Measurements from ENCODE around the gene MVP. TPM values are rescaled to one million over a fixed set of nuclear protein-coding genes. Genes with fewer than 3 reads are reported as not detected.

MVP gene
- total and polyA plus RNA-seq, 8 donors: 58.8 to 179 (median 94.7) TPM

DNA sequence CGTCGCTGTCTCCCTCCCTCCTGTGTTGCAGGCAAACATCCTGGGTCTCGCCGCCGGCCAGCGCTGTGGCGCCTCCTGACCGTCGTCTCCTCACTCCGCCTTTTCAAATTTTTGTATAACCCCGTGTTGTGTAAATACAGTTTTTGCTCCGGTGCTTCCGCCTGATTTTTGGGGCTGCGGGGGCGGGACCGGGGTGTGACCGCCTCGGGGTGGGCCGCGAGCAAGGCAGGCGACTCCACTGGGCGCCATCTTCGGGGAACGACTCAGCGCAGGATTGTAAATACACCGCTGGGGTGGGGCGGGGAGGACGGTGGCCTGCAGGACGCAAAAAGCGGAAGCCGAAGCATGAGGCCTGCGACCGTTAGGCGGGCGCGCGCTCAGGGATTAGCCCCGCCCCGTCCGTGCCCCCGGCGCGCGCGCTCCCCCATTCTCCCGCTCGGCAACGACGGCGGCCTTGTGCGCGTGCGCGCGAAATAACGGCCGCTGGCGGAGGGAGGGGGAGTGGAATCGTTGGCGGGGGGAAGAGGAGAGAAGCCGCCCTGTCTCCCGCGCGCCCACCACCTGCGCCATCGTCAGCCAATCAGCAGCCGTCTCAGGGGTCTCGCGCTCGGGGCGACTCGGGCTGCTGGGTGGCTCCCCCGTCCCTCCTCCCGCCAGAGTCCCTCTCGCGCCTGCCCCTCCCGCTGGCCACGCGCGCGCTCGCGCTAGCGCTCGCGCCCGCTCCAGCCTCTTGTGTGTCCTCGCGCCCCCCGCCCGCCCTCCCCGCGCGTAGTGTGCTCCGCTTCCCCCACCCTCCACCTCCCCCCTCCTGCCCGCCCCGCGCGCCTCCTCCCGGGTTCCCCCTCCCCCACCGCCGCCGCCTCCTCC is 14.8 kb upstream of the MVP start:
- intact Hi-C loops (cut with DNase I): loop anchor here in 1 of 3 donors (2.0 kb wide), 1 partner anchor 17 kb away; no protein-coding TSS in a partner anchor
- ATAC-seq (peak; percentile 86 to 92 (median 90)), DNase-seq (peak; percentile 97 to 99 (median 98)), FAIRE-seq (no peak)
- Histone ChIP-seq H3K27me3 (no peaks in the 10 kb centered on the region), H3K9me3 (no peaks in the 10 kb centered on the region), H3K27ac (peak overlapping the region; percentile 93 to 97 (median 95)), H3K36me3 (no peaks in the 10 kb centered on the region), H3K4me3 (peak overlapping the region; percentile 60 to 84 (median 78)), H3K4me1 (peaks cover 0 to 10% (median 0%) of the 10 kb centered on the region in 3 donors)
- WGBS, 2 donors: 0 to 1% methylated on average over 71 to 97 of the region's 103 CpGs
- TF ChIP-seq, protein P1, sequence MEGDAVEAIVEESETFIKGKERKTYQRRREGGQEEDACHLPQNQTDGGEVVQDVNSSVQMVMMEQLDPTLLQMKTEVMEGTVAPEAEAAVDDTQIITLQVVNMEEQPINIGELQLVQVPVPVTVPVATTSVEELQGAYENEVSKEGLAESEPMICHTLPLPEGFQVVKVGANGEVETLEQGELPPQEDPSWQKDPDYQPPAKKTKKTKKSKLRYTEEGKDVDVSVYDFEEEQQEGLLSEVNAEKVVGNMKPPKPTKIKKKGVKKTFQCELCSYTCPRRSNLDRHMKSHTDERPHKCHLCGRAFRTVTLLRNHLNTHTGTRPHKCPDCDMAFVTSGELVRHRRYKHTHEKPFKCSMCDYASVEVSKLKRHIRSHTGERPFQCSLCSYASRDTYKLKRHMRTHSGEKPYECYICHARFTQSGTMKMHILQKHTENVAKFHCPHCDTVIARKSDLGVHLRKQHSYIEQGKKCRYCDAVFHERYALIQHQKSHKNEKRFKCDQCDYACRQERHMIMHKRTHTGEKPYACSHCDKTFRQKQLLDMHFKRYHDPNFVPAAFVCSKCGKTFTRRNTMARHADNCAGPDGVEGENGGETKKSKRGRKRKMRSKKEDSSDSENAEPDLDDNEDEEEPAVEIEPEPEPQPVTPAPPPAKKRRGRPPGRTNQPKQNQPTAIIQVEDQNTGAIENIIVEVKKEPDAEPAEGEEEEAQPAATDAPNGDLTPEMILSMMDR (IDR thresholded peaks at IDR 0.05): no peak

DNA sequence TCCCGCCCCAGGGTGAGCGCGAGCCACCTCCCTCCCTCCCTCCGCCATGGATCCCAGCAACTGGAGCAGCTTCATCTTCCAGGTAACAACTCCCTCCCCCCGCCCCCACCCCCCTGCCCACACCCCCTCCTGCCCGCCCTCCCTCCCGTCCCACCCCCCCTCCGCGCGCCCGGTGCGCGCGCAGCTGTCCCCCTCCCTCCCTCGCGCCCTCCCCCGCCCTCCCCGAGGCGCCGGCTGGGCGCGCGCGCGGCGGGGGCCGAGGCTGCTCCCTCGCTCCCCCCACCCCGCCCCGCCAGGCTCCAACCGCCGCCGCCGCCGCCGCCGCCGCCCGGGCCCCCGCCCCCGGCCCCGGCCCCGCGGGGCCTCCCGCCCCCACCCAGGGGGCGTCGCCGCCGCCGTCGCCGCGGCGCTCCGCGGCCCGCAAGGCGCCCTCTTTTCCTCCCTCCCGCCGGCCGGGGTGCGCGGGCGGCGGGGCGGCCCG is 14.1 kb upstream of the MVP start, which contains the start of gene MAZ:
Gene MAZ, plus strand, starts transcription at position 431 of the 481 bp plus-strand sequence. CDS start 173 bp downstream, outside the sequence.
- Histone ChIP-seq H3K36me3 (no peaks in the 10 kb centered on the region), H3K27me3 (no peaks in the 10 kb centered on the region), H3K4me3 (peak within 1 kb of the TSS; percentile 60 to 84 (median 78)), H3K27ac (peak within 1 kb of the TSS; percentile 93 to 97 (median 95)), H3K9me3 (no peaks in the 10 kb centered on the region), H3K4me1 (peaks cover 0 to 15% (median 0%) of the 10 kb centered on the region in 3 donors)
- WGBS, 2 donors: 0% methylated on average over 31 of the region's 67 CpGs; no CpG with 5 or more reads in 1 of the 2 donors
- TF ChIP-seq, protein P1 (IDR thresholded peaks at IDR 0.05): no peak
- ATAC-seq: peak; percentile 1 to 7 (median 3)
- no peak for FAIRE-seq
- intact Hi-C loops (cut with DNase I): no loop called here
- peak in 3 of 6 donors; percentile 92 to 96 (median 95) for DNase-seq

DNA sequence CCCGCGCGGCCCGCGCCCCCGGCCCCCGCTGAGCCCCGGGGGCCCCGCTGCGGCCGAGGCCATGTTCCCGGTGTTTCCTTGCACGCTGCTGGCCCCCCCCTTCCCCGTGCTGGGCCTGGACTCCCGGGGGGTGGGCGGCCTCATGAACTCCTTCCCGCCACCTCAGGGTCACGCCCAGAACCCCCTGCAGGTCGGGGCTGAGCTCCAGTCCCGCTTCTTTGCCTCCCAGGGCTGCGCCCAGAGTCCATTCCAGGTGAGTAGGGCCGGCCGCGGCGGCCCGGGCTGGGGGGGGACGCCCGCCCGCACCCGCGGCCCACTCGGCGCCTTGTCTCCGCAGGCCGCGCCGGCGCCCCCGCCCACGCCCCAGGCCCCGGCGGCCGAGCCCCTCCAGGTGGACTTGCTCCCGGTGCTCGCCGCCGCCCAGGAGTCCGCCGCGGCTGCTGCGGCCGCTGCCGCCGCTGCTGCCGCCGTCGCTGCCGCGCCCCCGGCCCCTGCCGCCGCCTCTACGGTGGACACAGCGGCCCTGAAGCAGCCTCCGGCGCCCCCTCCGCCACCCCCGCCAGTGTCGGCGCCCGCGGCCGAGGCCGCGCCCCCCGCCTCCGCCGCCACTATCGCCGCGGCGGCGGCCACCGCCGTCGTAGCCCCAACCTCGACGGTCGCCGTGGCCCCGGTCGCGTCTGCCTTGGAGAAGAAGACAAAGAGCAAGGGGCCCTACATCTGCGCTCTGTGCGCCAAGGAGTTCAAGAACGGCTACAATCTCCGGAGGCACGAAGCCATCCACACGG is 13.4 kb upstream of the MVP start:
- H3K27ac ChIP-seq: peak overlapping the region; percentile 47 to 86 (median 71)
- intact Hi-C loops (cut with DNase I): no loop called here
- 0 to 1% methylated on average over 56 to 99 of the region's 99 CpGs for WGBS, 2 donors
- ATAC-seq (no peak), FAIRE-seq (no peak), DNase-seq (peak; percentile 70 to 91 (median 74))
- TF ChIP-seq, protein P1 (IDR thresholded peaks at IDR 0.05): no peak
- no peaks in the 10 kb centered on the region for H3K36me3 ChIP-seq
- H3K9me3 ChIP-seq: no peaks in the 10 kb centered on the region
- peaks cover 0 to 15% (median 0%) of the 10 kb centered on the region in 3 donors for H3K4me1 ChIP-seq
- peak overlapping the region; percentile 18 to 60 (median 42) for H3K4me3 ChIP-seq
- H3K27me3 ChIP-seq: no peaks in the 10 kb centered on the region

DNA sequence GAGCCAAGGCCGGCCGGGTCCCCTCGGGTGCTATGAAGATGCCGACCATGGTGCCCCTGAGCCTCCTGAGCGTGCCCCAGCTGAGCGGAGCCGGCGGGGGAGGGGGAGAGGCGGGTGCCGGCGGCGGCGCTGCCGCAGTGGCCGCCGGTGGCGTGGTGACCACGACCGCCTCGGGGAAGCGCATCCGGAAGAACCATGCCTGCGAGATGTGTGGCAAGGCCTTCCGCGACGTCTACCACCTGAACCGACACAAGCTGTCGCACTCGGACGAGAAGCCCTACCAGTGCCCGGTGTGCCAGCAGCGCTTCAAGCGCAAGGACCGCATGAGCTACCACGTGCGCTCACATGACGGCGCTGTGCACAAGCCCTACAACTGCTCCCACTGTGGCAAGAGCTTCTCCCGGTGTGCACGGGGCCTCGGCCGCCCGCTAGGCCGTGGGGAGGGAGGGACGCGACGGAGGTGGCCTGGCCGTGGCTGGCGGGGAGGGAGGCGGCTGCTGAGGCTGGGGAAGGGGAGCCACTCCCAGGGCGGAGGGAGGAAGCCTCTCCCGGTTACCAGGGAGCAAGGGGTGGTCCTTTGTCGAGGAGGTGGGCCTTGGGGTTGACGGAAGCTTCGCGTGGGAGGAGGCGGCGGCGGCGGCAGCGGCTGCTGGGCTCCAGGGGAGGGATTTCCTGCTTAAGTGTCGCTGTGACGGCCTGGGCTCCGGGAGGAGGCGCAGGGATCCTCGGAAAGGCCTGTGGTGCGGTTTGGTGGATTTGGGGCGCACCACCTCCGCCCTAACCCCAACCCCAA is 12.6 kb upstream of the MVP start:
- peak; percentile 76 to 90 (median 78) for DNase-seq
- TF ChIP-seq, protein P1 (IDR thresholded peaks at IDR 0.05): peak in 1 of 4 donors; percentile 13
- Histone ChIP-seq H3K36me3 (no peaks in the 10 kb centered on the region), H3K9me3 (no peaks in the 10 kb centered on the region), H3K4me1 (peaks cover 0 to 20% (median 0%) of the 10 kb centered on the region in 3 donors), H3K4me3 (peak overlapping the region; percentile 6 to 60 (median 30)), H3K27me3 (no peaks in the 10 kb centered on the region), H3K27ac (peak overlapping the region; percentile 47 to 86 (median 71))
- WGBS, 2 donors: 31 to 34% methylated on average over 62 to 69 of the region's 69 CpGs
- no peak for FAIRE-seq
- peak in 3 of 4 donors; percentile 2 to 8 (median 3) for ATAC-seq
- intact Hi-C loops (cut with DNase I): no loop called here
